ENCODE measurements around the gene PDXK.

Gene PDXK

DNA sequence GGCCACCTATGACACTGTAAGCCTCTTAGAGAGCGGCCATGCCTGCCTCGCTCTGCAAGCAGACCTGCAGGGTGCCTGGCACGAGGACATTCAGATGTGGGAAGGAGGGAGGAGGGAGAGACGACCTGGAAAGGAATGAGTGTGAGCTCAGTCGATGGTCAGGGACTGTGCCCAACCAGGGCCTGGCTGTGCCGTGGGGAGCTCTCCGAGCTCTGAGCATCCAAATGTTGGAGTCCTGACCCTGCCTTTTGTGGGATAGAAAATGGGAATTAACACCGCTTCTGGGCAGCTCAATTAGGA, 49.9 kb downstream of the PDXK start:
- Mint-ChIP-seq H3K27ac (ENCODE audit: low read depth) (no peak overlapping the region), H3K27me3 (no peaks in the 10 kb centered on the region), H3K4me3 (no peak overlapping the region), H3K4me1 (peaks cover under 1% of the 10 kb centered on the region), H3K9me3 (no peaks in the 10 kb centered on the region), H3K36me3 (ENCODE audit: insufficient read depth) (peaks cover 8% of the 10 kb centered on the region)
- ATAC-seq (replicated peaks; ENCODE audit: extremely low read depth, poor library complexity, severe bottlenecking): no peak
- DNase-seq (ENCODE audit: low spot score in 2 of 2): no peak

DNA sequence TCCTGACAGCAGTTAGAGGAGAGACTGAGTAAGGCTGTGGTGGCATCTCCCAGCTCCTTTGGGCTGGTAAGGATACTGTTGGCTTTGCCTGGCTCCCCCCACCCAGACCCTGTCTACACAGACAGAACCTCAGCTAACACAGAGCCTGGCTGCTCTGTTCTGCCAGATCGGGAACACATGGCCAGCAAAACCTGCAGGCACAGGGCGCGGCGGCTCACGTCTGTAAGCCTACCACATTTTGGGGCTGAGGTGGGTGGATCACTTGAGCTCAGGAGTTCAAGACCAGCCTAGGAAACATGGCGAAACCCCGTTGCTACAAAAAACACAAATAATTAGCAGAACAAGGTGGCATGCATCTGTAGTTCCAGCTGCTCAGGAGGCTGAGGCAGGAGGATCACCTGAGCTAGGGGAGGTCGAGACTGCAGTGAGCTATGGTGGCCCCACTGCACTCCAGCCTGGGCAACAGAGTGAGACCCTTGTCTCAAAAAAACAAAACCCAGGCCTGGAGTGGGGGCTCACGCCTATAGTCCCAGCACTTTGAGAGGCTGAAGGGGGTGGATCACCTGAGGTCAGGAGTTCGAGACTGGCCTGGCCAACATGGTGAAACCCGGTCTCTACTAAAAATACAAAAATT, 50.5 kb downstream of the PDXK start:
- peaks cover 7% of the 10 kb centered on the region for H3K36me3 Mint-ChIP-seq (ENCODE audit: insufficient read depth)
- no peaks in the 10 kb centered on the region for H3K9me3 Mint-ChIP-seq
- DNase-seq (ENCODE audit: low spot score in 2 of 2) (no peak), ATAC-seq (replicated peaks; ENCODE audit: extremely low read depth, poor library complexity, severe bottlenecking) (no peak)
- no peak overlapping the region for H3K4me3 Mint-ChIP-seq
- peaks cover 7% of the 10 kb centered on the region for H3K4me1 Mint-ChIP-seq
- H3K27ac Mint-ChIP-seq (ENCODE audit: low read depth): no peak overlapping the region
- H3K27me3 Mint-ChIP-seq: no peaks in the 10 kb centered on the region

DNA sequence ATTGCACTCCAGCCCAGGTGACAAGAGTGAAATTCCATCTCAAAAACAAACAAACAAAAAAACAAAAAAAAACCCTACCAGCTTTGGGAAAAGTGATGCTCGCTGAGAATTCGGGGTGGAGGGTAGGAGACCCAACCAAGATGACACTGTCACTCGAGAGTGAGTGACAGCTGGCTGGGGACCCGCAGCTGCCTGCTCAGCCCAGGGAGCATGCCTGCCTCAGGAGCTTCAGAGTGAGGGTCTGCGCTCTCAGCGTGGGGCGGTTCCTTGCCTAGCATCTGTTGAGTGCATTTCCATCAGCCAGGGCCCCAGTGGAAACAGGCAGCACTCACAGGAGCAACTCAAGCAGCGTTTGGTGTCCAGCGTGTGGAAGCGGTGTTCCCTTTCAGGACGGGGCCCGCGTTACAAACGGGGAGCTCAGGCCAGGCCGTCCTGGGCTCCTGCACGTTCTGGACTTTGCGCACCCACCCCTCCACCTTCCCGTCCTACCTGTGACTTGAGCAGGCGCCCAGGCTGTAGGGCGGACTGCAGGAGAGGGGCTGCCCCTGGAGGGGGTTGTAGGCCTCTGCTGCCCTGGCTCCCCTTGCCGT, 51.2 kb downstream of the PDXK start:
- H3K4me1 Mint-ChIP-seq: peaks cover 12% of the 10 kb centered on the region
- DNase-seq (ENCODE audit: low spot score in 2 of 2) (no peak), ATAC-seq (replicated peaks; ENCODE audit: extremely low read depth, poor library complexity, severe bottlenecking) (no peak)
- no peaks in the 10 kb centered on the region for H3K27me3 Mint-ChIP-seq
- H3K27ac Mint-ChIP-seq (ENCODE audit: low read depth): no peak overlapping the region
- H3K4me3 Mint-ChIP-seq: no peak overlapping the region
- H3K36me3 Mint-ChIP-seq (ENCODE audit: insufficient read depth): peaks cover 7% of the 10 kb centered on the region
- H3K9me3 Mint-ChIP-seq: no peaks in the 10 kb centered on the region

DNA sequence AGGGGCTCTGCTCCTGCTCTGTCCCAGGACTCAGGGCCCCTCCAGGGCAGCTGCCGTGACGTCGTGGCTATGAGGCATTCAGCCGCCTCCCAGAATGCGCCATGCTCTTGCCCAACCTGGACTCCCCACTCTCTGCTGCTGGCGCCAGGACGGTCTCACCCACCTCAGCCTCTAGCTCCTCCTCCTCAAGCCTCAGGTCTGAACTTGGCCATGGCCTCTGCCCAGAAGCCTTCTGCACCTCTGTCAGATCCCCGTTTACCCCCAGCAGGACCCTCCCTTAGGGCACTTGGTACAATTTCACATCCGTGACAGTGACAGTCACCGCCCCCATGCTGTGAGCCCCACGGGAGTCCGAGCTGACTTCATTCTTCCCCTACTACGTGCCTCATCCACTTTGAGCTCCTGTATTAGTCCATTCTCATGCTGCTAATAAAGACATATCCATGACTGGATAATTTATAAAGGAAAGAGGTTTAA, 52.3 kb downstream of the PDXK start:
- Mint-ChIP-seq H3K4me1 (peaks cover 20% of the 10 kb centered on the region), H3K27me3 (no peaks in the 10 kb centered on the region), H3K9me3 (no peaks in the 10 kb centered on the region), H3K27ac (ENCODE audit: low read depth) (no peak overlapping the region), H3K4me3 (no peak overlapping the region), H3K36me3 (ENCODE audit: insufficient read depth) (peaks cover 12% of the 10 kb centered on the region)
- DNase-seq (ENCODE audit: low spot score in 2 of 2): no peak
- ATAC-seq (replicated peaks; ENCODE audit: extremely low read depth, poor library complexity, severe bottlenecking): no peak

DNA sequence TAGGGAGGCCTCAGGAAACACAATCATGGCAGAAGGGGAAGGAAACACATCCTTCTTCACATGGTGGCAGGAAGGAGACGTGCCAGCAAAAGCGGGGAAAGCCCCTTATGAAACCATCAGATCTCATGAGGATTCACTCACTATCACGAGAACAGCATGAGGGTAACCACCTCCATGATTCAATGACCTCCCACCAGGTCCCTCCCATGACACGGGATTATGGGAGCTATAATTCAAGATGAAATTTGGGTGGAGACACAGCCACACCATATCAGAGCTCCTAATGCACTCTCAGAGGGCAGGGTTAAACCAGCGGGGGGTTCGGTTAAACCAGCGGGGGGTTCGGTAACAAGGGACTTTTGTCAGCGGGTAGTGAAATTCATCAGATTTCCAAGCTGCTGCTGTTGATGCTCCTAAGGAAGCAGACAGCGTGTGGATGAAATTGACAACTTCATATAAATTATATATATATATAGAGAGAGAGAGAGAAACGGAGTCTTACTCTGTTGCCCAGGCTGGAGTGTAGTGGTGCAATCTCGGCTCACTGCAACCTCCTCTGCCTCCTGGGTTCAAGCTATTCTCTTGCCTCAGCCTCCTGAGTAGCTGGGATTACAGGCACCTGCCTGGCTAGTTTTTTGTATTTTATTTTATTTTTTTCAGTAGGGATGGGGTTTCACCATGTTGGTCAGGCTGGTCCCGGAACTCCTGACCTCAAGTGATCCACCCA, 52.9 kb downstream of the PDXK start:
- no peak for DNase-seq (ENCODE audit: low spot score in 2 of 2)
- H3K4me3 Mint-ChIP-seq: no peak overlapping the region
- peaks cover 12% of the 10 kb centered on the region for H3K36me3 Mint-ChIP-seq (ENCODE audit: insufficient read depth)
- H3K4me1 Mint-ChIP-seq: peaks cover 20% of the 10 kb centered on the region
- no peak for ATAC-seq (replicated peaks; ENCODE audit: extremely low read depth, poor library complexity, severe bottlenecking)
- no peaks in the 10 kb centered on the region for H3K9me3 Mint-ChIP-seq
- no peaks in the 10 kb centered on the region for H3K27me3 Mint-ChIP-seq
- H3K27ac Mint-ChIP-seq (ENCODE audit: low read depth): no peak overlapping the region

DNA sequence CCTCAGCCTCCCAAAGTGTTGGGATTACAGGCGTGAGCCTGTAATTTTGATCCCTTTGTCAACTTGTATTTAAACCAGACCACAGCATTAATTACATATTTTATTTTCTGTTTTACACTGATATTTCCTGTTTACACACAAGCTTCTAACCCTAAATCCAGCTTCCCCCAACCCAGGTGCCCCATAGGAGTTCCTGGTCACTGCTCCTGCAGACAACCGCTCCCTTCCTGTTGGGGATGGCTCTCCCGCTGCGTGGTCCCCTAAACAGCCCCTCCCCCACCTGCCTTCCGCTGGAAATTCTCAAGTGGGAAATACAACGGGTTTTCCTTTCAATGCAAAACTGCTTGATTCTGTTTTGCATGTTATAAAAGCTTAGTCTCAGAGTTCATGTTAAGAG, 53.5 kb downstream of the PDXK start:
- peaks cover 12% of the 10 kb centered on the region for H3K36me3 Mint-ChIP-seq (ENCODE audit: insufficient read depth)
- no peaks in the 10 kb centered on the region for H3K27me3 Mint-ChIP-seq
- DNase-seq (ENCODE audit: low spot score in 2 of 2) (no peak), ATAC-seq (replicated peaks; ENCODE audit: extremely low read depth, poor library complexity, severe bottlenecking) (no peak)
- H3K9me3 Mint-ChIP-seq: no peaks in the 10 kb centered on the region
- no peak overlapping the region for H3K27ac Mint-ChIP-seq (ENCODE audit: low read depth)
- H3K4me1 Mint-ChIP-seq: peaks cover 20% of the 10 kb centered on the region
- no peak overlapping the region for H3K4me3 Mint-ChIP-seq

DNA sequence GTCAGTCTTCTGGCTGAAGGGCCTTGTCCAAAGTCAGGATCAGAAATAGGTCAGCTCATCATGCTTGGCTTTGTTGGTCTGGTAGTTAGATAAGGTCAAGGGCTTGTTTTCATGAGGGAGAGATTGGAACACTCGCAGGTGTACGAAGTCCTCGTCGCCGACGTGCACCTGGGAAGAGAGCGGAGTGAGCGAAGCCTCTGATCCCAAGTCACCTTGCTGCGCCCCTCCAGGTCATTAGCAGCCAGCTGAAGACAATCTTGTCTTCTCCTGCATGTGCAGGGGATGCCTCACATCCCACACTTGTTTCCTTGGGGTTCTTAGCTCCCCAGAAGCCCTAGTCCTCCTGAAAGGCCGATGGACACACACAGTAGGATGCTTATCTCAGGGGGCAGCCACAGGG, 55.2 kb downstream of the PDXK start:
- Mint-ChIP-seq H3K27ac (ENCODE audit: low read depth) (no peak overlapping the region), H3K4me3 (no peak overlapping the region), H3K36me3 (ENCODE audit: insufficient read depth) (peaks cover 15% of the 10 kb centered on the region), H3K27me3 (no peaks in the 10 kb centered on the region), H3K9me3 (no peaks in the 10 kb centered on the region), H3K4me1 (peaks cover 31% of the 10 kb centered on the region)
- ATAC-seq (replicated peaks; ENCODE audit: extremely low read depth, poor library complexity, severe bottlenecking) (no peak), DNase-seq (ENCODE audit: low spot score in 2 of 2) (no peak)

DNA sequence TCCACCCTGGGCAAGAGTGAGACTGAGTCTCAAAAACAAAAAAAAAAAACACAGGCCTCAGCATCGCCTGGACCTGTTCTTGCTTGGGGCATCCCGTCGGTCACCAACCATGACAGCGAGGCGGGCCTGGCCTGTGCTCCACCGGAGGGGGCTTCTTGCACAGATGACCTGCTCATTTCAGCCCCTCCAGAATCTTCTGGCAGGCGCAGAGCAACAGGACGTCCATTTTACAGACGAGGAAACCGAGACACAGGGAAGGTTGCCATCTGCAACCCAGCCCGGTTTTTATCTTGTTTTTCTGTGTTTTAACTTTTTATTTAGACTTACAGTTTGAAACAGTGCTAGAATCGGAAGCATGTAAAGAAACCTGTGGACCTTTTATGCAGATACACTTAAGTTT, 56.3 kb downstream of the PDXK start:
- peaks cover 34% of the 10 kb centered on the region for H3K4me1 Mint-ChIP-seq
- DNase-seq (ENCODE audit: low spot score in 2 of 2): no peak
- peak overlapping the region; percentile 88 for H3K4me3 Mint-ChIP-seq
- H3K27ac Mint-ChIP-seq (ENCODE audit: low read depth): peak overlapping the region; percentile 74
- H3K9me3 Mint-ChIP-seq: no peaks in the 10 kb centered on the region
- no peaks in the 10 kb centered on the region for H3K27me3 Mint-ChIP-seq
- no peak for ATAC-seq (replicated peaks; ENCODE audit: extremely low read depth, poor library complexity, severe bottlenecking)
- H3K36me3 Mint-ChIP-seq (ENCODE audit: insufficient read depth): peaks cover 15% of the 10 kb centered on the region

DNA sequence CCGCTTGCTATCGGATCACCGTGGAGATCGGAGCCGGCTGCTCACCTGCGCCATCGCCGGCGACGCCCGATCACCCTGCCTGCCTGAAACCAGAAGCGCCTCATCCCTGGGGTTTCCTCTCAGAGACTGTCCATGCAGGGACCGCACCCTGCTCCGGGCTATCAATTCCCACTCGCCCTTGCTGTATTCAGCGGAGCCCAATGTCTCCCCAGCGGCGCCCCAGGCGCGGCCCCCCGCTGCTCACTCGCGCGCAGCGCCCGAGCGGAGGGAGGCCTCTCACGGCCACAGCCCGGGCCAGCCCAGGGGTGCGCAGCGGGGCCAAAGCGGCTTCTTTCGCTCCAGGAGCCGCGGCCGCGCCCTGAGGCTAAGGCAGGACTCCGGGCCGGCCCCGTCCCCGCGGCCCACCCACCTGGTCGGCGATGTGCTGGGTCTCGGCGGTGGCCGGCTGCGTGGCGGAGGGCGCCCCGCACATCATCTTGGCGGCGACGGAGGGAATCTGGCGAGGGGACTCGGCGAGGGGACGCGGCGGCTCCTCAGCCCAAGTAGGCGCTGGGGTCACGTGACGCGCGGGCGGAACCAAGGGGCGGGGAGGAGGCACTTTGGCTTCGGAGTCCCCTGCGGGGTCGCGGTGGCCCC, 57.0 kb downstream of the PDXK start, which contains the start of gene CSTB:
Gene CSTB (minus strand): TSS at position 514 of the 636 bp plus-strand sequence. CDS start 39 bp downstream, at position 475.
- DNase-seq (ENCODE audit: low spot score in 2 of 2): peak; percentile 67 to 71
- Mint-ChIP-seq H3K4me1 (peaks cover 34% of the 10 kb centered on the region), H3K9me3 (no peaks in the 10 kb centered on the region), H3K36me3 (ENCODE audit: insufficient read depth) (peaks cover 15% of the 10 kb centered on the region), H3K4me3 (peak within 1 kb of the TSS; percentile 88), H3K27ac (ENCODE audit: low read depth) (peak within 1 kb of the TSS; percentile 74), H3K27me3 (no peaks in the 10 kb centered on the region)
- peak; percentile 75 for ATAC-seq (replicated peaks; ENCODE audit: extremely low read depth, poor library complexity, severe bottlenecking)

DNA sequence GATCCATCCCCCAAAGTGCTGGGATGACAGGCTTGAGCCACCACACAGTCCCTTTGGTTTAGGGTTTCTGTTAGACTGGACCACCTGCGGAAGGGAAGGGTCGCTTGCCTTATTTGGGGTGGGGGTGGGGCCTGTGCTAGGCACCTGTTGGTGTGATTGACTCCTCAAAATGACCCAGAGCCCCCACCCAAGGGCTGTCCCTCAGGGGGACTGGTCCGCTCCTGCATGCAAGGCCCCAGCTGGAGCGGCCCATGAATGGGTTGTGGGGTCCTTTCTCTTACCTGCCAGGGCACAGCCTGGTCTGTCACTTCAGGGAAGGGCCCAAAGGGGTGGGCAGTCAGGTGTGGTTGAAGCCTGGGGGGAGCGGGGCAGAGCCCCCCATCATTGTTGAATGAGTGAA, 59.0 kb downstream of the PDXK start:
- peaks cover 34% of the 10 kb centered on the region for H3K4me1 Mint-ChIP-seq
- H3K36me3 Mint-ChIP-seq (ENCODE audit: insufficient read depth): peaks cover 12% of the 10 kb centered on the region
- no peaks in the 10 kb centered on the region for H3K27me3 Mint-ChIP-seq
- peak overlapping the region; percentile 88 for H3K4me3 Mint-ChIP-seq
- H3K9me3 Mint-ChIP-seq: no peaks in the 10 kb centered on the region
- ATAC-seq (replicated peaks; ENCODE audit: extremely low read depth, poor library complexity, severe bottlenecking): no peak
- H3K27ac Mint-ChIP-seq (ENCODE audit: low read depth): peak overlapping the region; percentile 72
- DNase-seq (ENCODE audit: low spot score in 2 of 2): no peak

DNA sequence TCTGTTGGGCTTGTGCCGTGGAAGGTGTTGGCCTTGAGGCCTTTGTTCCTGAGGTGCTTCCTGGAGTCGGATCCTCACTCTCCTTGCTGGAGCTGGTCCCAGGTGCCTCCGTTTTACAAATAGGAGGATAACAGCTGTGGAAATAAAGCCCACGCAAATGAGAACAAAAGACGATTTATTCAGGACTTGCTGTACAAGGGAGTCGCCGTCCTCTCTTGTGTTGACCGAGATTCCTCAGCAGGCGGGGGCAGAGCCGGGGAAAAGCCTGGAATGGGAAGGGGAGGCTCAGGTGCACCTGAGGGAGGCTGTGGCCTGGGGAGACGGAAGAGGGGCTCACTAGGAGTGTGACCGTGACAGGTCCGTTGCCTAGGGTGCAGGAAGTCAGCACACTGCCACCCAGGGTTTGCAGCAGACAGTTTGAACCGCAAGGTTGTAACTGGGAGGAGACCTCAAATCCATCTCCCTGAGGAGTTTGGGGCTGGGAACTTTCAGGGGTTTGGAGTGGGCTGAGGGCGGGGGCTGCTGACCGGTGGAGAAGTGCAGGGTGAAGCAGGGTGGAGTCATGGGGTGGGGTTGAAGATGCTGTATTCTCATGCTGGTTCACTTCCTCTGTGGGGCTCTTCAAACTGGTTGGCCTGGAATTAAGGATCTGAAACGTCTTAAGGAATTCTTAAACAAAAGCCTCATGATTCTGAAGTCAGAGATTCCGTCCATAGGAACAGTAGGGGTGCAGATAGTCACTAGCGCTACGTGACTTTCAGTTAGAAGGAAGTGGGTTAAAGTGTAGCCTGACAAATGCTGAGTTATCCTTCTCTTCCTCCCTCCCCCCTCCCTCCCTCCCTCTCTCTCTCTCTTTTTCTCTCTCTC, 59.8 kb downstream of the PDXK start:
- Mint-ChIP-seq H3K36me3 (ENCODE audit: insufficient read depth) (peaks cover 9% of the 10 kb centered on the region), H3K27ac (ENCODE audit: low read depth) (peak overlapping the region; percentile 54), H3K4me3 (peak overlapping the region; percentile 88), H3K27me3 (no peaks in the 10 kb centered on the region), H3K9me3 (no peaks in the 10 kb centered on the region), H3K4me1 (peaks cover 34% of the 10 kb centered on the region)
- ATAC-seq (replicated peaks; ENCODE audit: extremely low read depth, poor library complexity, severe bottlenecking) (no peak), DNase-seq (ENCODE audit: low spot score in 2 of 2) (no peak)

DNA sequence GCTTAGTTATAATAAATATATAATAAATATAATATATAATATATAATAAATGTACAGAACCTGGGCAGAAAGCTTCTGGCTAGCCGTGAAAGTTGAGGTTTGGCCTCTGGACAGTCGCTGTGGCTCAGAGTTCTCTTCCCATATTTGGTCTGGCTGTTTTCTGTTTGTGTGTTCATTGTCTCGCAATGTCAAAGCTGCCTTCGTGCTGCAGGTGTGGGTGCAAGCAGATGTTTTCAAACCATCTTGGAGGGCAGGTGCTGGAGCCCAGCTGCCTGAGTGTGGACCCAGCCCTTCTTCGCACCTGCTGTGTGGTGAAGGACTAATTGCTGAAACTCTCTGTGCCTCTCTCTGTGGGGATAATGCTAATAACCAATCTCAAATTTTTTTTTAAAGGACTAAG, 60.7 kb downstream of the PDXK start:
- H3K27ac Mint-ChIP-seq (ENCODE audit: low read depth): no peak overlapping the region

More for the DNA sequence above, 60.7 kb downstream of the PDXK start:
- Mint-ChIP-seq H3K4me3 (no peak overlapping the region), H3K36me3 (ENCODE audit: insufficient read depth) (peaks cover 9% of the 10 kb centered on the region), H3K27me3 (no peaks in the 10 kb centered on the region), H3K9me3 (no peaks in the 10 kb centered on the region), H3K4me1 (peaks cover 25% of the 10 kb centered on the region)
- DNase-seq (ENCODE audit: low spot score in 2 of 2) (no peak), ATAC-seq (replicated peaks; ENCODE audit: extremely low read depth, poor library complexity, severe bottlenecking) (no peak)

Data from central memory CD8-positive, alpha-beta T cell (primary cell).